IMR-90 (cell line): Measurements from ENCODE around the gene DENND1B. TPM values are rescaled to one million over a fixed set of nuclear protein-coding genes. Genes with fewer than 3 reads are reported as not detected.

Experiments used
- ATAC-seq: fragments of 200-7000 bp; cut with Tn5 transposase; 2 replicates; pipeline ENCODE4 v1.9.1; 2020; ENCODE audit warnings: low read depth, mild to moderate bottlenecking, moderate library complexity
- BruUV-seq: library from RNA; stranded (reverse); fragments of 400-500 nt; replicated peaks from 2 replicates; lab custom pipeline; 2021; lab: Mats Ljungman, UMichigan
- CTCF ChIA-PET: fragments of 300-600 bp; formaldehyde crosslinking; extraction: SDS; loops from one replicate; lab custom pipeline; 2021; ENCODE audit warnings: antibody characterized with exemption; lab: Yijun Ruan, JAX
- POLR2A ChIA-PET: fragments of 300-600 bp; sonication (Branson Sonifier 250); formaldehyde crosslinking; loops from one replicate; lab custom pipeline; 2022; ENCODE audit warnings: antibody characterized with exemption; ENCODE audit not compliant: unreplicated experiment; lab: Charles Lee
- DNase-seq: peaks from one replicate; pipeline ENCODE4 v3.0.0; 2013
- H2AFZ ChIP-seq: replicated peaks from 2 replicates; pipeline ENCODE3; 2013; ENCODE audit warnings: low read length, mild to moderate bottlenecking; ENCODE audit not compliant: poor library complexity
- H2AK5ac ChIP-seq: 2 replicates; pipeline ENCODE4 v1.6.1; 2013; ENCODE audit warnings: low read depth, low read length, inconsistent platforms
- H2AK9ac ChIP-seq: replicated peaks from 2 replicates; pipeline ENCODE3; 2013; ENCODE audit warnings: mild to moderate bottlenecking, low read depth, low read length, moderate library complexity; ENCODE audit not compliant: poor library complexity
- H2BK120ac ChIP-seq: 2 replicates; pipeline ENCODE4 v1.6.1; 2013; ENCODE audit warnings: low read depth, low read length, inconsistent platforms
- H2BK15ac ChIP-seq: 3 replicates; pipeline ENCODE4 v1.6.1; 2013; ENCODE audit warnings: low read depth, low read length, inconsistent platforms
- H2BK20ac ChIP-seq: 2 replicates; pipeline ENCODE4 v1.6.1; 2013; ENCODE audit warnings: low read depth, mild to moderate bottlenecking, inconsistent platforms, low read length, moderate library complexity
- H2BK5ac ChIP-seq: 2 replicates; pipeline ENCODE4 v1.6.1; 2013; ENCODE audit warnings: mild to moderate bottlenecking, low read depth, low read length, inconsistent platforms; ENCODE audit not compliant: poor library complexity, severe bottlenecking
- H3K14ac ChIP-seq: replicated peaks from 2 replicates; pipeline ENCODE4 v1.6.1; 2013; ENCODE audit warnings: low read depth, low read length, inconsistent platforms
- H3K18ac ChIP-seq: 2 replicates; pipeline ENCODE4 v1.6.1; 2013; ENCODE audit warnings: low read depth, low read length, control low read depth
- H3K23ac ChIP-seq: 2 replicates; pipeline ENCODE4 v1.6.1; 2013; ENCODE audit warnings: low read depth, low read length, inconsistent platforms
- H3K27ac ChIP-seq: 2 replicates; pipeline ENCODE4 v1.5.1; 2013; ENCODE audit warnings: mild to moderate bottlenecking, control low read depth, low read length; ENCODE audit not compliant: insufficient read depth
- H3K27me3 ChIP-seq: 2 replicates; pipeline ENCODE4 v1.6.1; 2013; ENCODE audit warnings: low read length; ENCODE audit not compliant: control insufficient read depth, insufficient read depth
- H3K36me3 ChIP-seq: 2 replicates; pipeline ENCODE4 v1.6.1; 2013; ENCODE audit warnings: low read length, mixed read lengths; ENCODE audit not compliant: control insufficient read depth, insufficient read depth
- H3K4ac ChIP-seq: 2 replicates; pipeline ENCODE4 v1.6.1; 2013; ENCODE audit warnings: low read depth, low read length, inconsistent platforms
- H3K4me1 ChIP-seq: 2 replicates; pipeline ENCODE4 v1.6.1; 2013; ENCODE audit warnings: low read length, mixed read lengths; ENCODE audit not compliant: control insufficient read depth, insufficient read depth
- H3K4me2 ChIP-seq: 2 replicates; pipeline ENCODE4 v1.6.1; 2013; ENCODE audit warnings: low read depth, mild to moderate bottlenecking, control low read depth, low read length, moderate library complexity
- H3K4me3 ChIP-seq: 2 replicates; pipeline ENCODE4 v1.5.1; 2013; ENCODE audit warnings: low read depth, mild to moderate bottlenecking, control low read depth, low read length, moderate library complexity; ENCODE audit not compliant: insufficient read depth
- H3K56ac ChIP-seq: 2 replicates; pipeline ENCODE4 v1.6.1; 2013; ENCODE audit warnings: low read length, inconsistent platforms; ENCODE audit not compliant: insufficient read depth; ENCODE audit errors: extremely low read depth
- H3K79me1 ChIP-seq, 2 experiments: 2 replicates each; pipeline ENCODE4 v1.6.1; 2013; ENCODE audit warnings: low read length in 2 of 2, inconsistent platforms in 1 of 2, low read depth in 1 of 2
- H3K9ac ChIP-seq: 2 replicates; pipeline ENCODE4 v1.6.1; 2013; ENCODE audit warnings: low read depth, low read length, control low read depth
- H3K9me1 ChIP-seq: 2 replicates; pipeline ENCODE4 v1.6.1; 2013; ENCODE audit warnings: low read length, inconsistent platforms; ENCODE audit not compliant: insufficient read depth
- H3K9me3 ChIP-seq: 2 replicates; pipeline ENCODE4 v1.6.1; 2013; ENCODE audit warnings: low read length; ENCODE audit not compliant: control insufficient read depth, insufficient read depth
- H4K20me1 ChIP-seq: 2 replicates; pipeline ENCODE4 v1.6.1; 2013; ENCODE audit warnings: low read length, inconsistent platforms; ENCODE audit not compliant: insufficient read depth
- H4K5ac ChIP-seq: 2 replicates; pipeline ENCODE4 v1.6.1; 2013; ENCODE audit warnings: mild to moderate bottlenecking, low read depth, low read length, control low read depth
- H4K8ac ChIP-seq, 2 experiments: 2 replicates each; pipeline ENCODE4 v1.6.1; 2013; ENCODE audit warnings: low read depth in 2 of 2, low read length in 2 of 2, control low read depth in 1 of 2, inconsistent platforms in 1 of 2
- H4K91ac ChIP-seq: 2 replicates; pipeline ENCODE4 v1.6.1; 2013; ENCODE audit warnings: low read depth, low read length, inconsistent platforms; ENCODE audit not compliant: insufficient read depth
- BHLHE40 ChIP-seq: fragments of 150-350 bp; IDR thresholded peaks from 2 replicates; pipeline ENCODE4 v1.6.1; 2016; ENCODE audit warnings: mild to moderate bottlenecking, low read depth, low read length
- CEBPB ChIP-seq: IDR thresholded peaks from 2 replicates; pipeline ENCODE4 v1.6.1; 2012; ENCODE audit warnings: low read depth, low read length, improper control_type of control experiment
- CHD1 ChIP-seq: IDR thresholded peaks from 2 replicates; pipeline ENCODE4 v1.6.1; 2012; ENCODE audit warnings: low read depth, low read length, improper control_type of control experiment
- FOS ChIP-seq: fragments of 150-350 bp; IDR thresholded peaks from 2 replicates; pipeline ENCODE4 v1.6.1; 2016; ENCODE audit warnings: low read depth, low read length
- MAFK ChIP-seq: IDR thresholded peaks from 2 replicates; pipeline ENCODE4 v1.6.1; 2012; ENCODE audit warnings: low read depth, low read length, improper control_type of control experiment
- MAZ ChIP-seq: IDR thresholded peaks from 2 replicates; pipeline ENCODE4 v1.6.1; 2012; ENCODE audit warnings: low read depth, mild to moderate bottlenecking, low read length, improper control_type of control experiment, moderate library complexity, borderline replicate concordance
- MXI1 ChIP-seq: IDR thresholded peaks from 2 replicates; pipeline ENCODE4 v1.6.1; 2012; ENCODE audit warnings: low read depth, mild to moderate bottlenecking, low read length, moderate library complexity, borderline replicate concordance
- NFE2L2 ChIP-seq: fragments of 150-350 bp; IDR thresholded peaks from 2 replicates; pipeline ENCODE4 v1.6.1; 2016; ENCODE audit warnings: low read depth, mild to moderate bottlenecking, low read length
- POLR2A ChIP-seq: IDR thresholded peaks from 2 replicates; pipeline ENCODE4 v1.6.1; 2012; ENCODE audit warnings: mild to moderate bottlenecking, low read depth, low read length
- RAD21 ChIP-seq: IDR thresholded peaks from 2 replicates; pipeline ENCODE4 v1.6.1; 2012; ENCODE audit warnings: low read length, improper control_type of control experiment
- RCOR1 ChIP-seq: IDR thresholded peaks from 2 replicates; pipeline ENCODE4 v1.6.1; 2012; ENCODE audit warnings: mild to moderate bottlenecking, low read length, improper control_type of control experiment; ENCODE audit not compliant: insufficient replicate concordance
- RFX5 ChIP-seq: IDR thresholded peaks from 2 replicates; pipeline ENCODE4 v1.8.0; 2012; ENCODE audit warnings: low read depth, mild to moderate bottlenecking, low read length, moderate library complexity
- SMC3 ChIP-seq: fragments of 150-350 bp; IDR thresholded peaks from 2 replicates; pipeline ENCODE4 v1.6.1; 2016; ENCODE audit warnings: low read depth, mild to moderate bottlenecking, antibody characterized with exemption, low read length, moderate library complexity
- WGBS, 2 experiments: methylation state at CpG; one replicate each; pipeline versions ENCODE4 v1.1.5 to v1.1.7; 2013; ENCODE audit warnings: missing lambda C conversion rate in 2 of 2; ENCODE audit not compliant: insufficient read length in 1 of 2; ENCODE audit errors: extremely low coverage in 2 of 2; 5-methylcytosine and 5-hydroxymethylcytosine counted together
- dilution Hi-C: fragments of 300-500 bp; cut with HindIII; formaldehyde crosslinking; loops from one replicate; pipeline ENCODE4 v1.14.3; 2018; ENCODE audit warnings: low sequenced_read_pairs; ENCODE audit not compliant: unreplicated experiment
- in situ Hi-C: fragments of 300-500 bp; cut with MboI; formaldehyde crosslinking; loops from 3 replicates; pipeline ENCODE4 v1.14.3; 2019; ENCODE audit warnings: low sequenced_read_pairs, inconsistent platforms, mixed read lengths
- intact Hi-C: fragments of 100-400 bp; cut with micrococcal nuclease; formaldehyde crosslinking; loops from 2 replicates; pipeline ENCODE4 v1.10.0; 2022
- polyA plus RNA-seq, 3 experiments: library from polyadenylated mRNA; depleted of rRNA; stranded (reverse); fragments of >200 nt; gene quantifications; 2 replicates each; pipeline ENCODE4 v1.2.3, GENCODE V29; 2012; ENCODE audit warnings: low replicate concordance in 1 of 3
- total RNA-seq: library from RNA; depleted of rRNA; stranded (reverse); fragments of >200 nt; gene quantifications from 2 replicates; pipeline ENCODE4 v1.2.3, GENCODE V29; 2012
- TF ChIP-seq, protein P1 (sequence below): fragments of 150-350 bp; IDR thresholded peaks from 2 replicates; pipeline ENCODE4 v1.6.1; 2016; ENCODE audit warnings: low read depth, mild to moderate bottlenecking, low read length, moderate library complexity, borderline replicate concordance
- TF ChIP-seq, protein P2 (sequence below): fragments of 150-350 bp; IDR thresholded peaks from 2 replicates; pipeline ENCODE4 v1.6.1; 2017; ENCODE audit warnings: mild to moderate bottlenecking, antibody characterized with exemption, low read length, low read depth
- TF ChIP-seq, protein P3 (sequence below): conservative IDR thresholded peaks from 2 replicates; pipeline ENCODE4 v1.5.1; 2012; ENCODE audit warnings: mild to moderate bottlenecking, low read depth, low read length, improper control_type of control experiment

The DENND1B gene
- total and polyA plus RNA-seq, 2 of the 4 experiments (the other 2 are of a cell fraction) = 4.0 to 24.2 TPM

DNA sequence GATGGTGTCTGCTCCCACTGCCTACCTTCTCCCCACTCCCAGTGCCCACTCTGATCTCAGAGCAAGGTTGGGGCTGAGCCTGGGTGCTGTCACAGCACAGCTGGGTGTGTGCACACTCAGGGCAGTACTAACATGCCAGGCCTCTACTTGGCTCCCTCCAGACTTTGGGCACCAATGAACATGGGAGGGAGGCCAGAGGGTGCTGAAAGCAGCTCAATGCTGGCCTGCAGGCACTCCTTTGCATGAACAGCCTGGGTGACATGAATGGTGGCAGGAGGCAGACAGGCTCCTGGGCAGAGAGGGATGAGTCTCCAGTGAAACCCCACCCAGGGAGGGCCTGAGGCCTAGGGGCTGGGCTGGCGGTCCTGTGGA lies 25.8 kb upstream of the DENND1B start:
- no peak overlapping the region for H3K4me3 ChIP-seq
- no peak overlapping the region for H4K8ac ChIP-seq
- H2AFZ ChIP-seq = peak overlapping the region; percentile 43
- H3K27me3 ChIP-seq = no peaks in the 10 kb centered on the region
- no peaks in the 10 kb centered on the region for H3K79me1 ChIP-seq
- H2BK20ac ChIP-seq = no peak overlapping the region
- WGBS, 2 experiments = no CpG with 5 or more reads among the region's 1 CpG
- no peak overlapping the region for H3K9ac ChIP-seq
- H2AK5ac ChIP-seq = no peak overlapping the region
- ChIA-PET CTCF (no interaction called here), POLR2A (no interaction called here)
- no peaks in the 10 kb centered on the region for H4K20me1 ChIP-seq
- intact Hi-C loops (no loop called here), dilution Hi-C loops (no loop called here), in situ Hi-C loops (no loop called here)
- H2AK9ac ChIP-seq = no peak overlapping the region
- H4K5ac ChIP-seq = no peak overlapping the region
- no peak overlapping the region for H3K18ac ChIP-seq
- peak overlapping the region; percentile 12; the same call in 1 of the 2 replicates for H3K4ac ChIP-seq
- no peak overlapping the region for H2BK15ac ChIP-seq
- H3K27ac ChIP-seq = no peak overlapping the region
- no peak overlapping the region for H3K23ac ChIP-seq
- no peak overlapping the region for H2BK5ac ChIP-seq
- H3K14ac ChIP-seq = no peak overlapping the region
- DNase-seq = no peak
- H3K56ac ChIP-seq = no peak overlapping the region
- no peaks in the 10 kb centered on the region for H3K36me3 ChIP-seq
- BruUV-seq = no TSS peak
- H3K4me1 ChIP-seq = peaks cover 12% of the 10 kb centered on the region
- H2BK120ac ChIP-seq = no peak overlapping the region
- TF ChIP-seq MAZ = no peak
- no peak for TF ChIP-seq MXI1
- no peak for TF ChIP-seq POLR2A
- TF ChIP-seq, protein P1, sequence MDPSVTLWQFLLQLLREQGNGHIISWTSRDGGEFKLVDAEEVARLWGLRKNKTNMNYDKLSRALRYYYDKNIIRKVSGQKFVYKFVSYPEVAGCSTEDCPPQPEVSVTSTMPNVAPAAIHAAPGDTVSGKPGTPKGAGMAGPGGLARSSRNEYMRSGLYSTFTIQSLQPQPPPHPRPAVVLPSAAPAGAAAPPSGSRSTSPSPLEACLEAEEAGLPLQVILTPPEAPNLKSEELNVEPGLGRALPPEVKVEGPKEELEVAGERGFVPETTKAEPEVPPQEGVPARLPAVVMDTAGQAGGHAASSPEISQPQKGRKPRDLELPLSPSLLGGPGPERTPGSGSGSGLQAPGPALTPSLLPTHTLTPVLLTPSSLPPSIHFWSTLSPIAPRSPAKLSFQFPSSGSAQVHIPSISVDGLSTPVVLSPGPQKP = no peak
- TF ChIP-seq, protein P2, sequence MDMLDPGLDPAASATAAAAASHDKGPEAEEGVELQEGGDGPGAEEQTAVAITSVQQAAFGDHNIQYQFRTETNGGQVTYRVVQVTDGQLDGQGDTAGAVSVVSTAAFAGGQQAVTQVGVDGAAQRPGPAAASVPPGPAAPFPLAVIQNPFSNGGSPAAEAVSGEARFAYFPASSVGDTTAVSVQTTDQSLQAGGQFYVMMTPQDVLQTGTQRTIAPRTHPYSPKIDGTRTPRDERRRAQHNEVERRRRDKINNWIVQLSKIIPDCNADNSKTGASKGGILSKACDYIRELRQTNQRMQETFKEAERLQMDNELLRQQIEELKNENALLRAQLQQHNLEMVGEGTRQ = no peak
- no peak for TF ChIP-seq RCOR1
- TF ChIP-seq CHD1 = no peak
- TF ChIP-seq, protein P3, sequence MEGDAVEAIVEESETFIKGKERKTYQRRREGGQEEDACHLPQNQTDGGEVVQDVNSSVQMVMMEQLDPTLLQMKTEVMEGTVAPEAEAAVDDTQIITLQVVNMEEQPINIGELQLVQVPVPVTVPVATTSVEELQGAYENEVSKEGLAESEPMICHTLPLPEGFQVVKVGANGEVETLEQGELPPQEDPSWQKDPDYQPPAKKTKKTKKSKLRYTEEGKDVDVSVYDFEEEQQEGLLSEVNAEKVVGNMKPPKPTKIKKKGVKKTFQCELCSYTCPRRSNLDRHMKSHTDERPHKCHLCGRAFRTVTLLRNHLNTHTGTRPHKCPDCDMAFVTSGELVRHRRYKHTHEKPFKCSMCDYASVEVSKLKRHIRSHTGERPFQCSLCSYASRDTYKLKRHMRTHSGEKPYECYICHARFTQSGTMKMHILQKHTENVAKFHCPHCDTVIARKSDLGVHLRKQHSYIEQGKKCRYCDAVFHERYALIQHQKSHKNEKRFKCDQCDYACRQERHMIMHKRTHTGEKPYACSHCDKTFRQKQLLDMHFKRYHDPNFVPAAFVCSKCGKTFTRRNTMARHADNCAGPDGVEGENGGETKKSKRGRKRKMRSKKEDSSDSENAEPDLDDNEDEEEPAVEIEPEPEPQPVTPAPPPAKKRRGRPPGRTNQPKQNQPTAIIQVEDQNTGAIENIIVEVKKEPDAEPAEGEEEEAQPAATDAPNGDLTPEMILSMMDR = no peak
- no peak for TF ChIP-seq SMC3
- TF ChIP-seq RFX5 = no peak
- no peak for TF ChIP-seq FOS
- TF ChIP-seq BHLHE40 = no peak
- no peak for TF ChIP-seq NFE2L2
- no peak for TF ChIP-seq CEBPB
- no peak for TF ChIP-seq RAD21
- no peak for TF ChIP-seq MAFK
- ATAC-seq = no peak
- no peak overlapping the region for H4K91ac ChIP-seq
- H3K4me2 ChIP-seq = no peak overlapping the region
- H3K9me1 ChIP-seq = peaks cover 12% of the 10 kb centered on the region
- peaks cover 13% of the 10 kb centered on the region for H3K9me3 ChIP-seq
